ENCODE data around the gene VPS4B. TPM values are rescaled to one million over a fixed set of nuclear protein-coding genes. Genes with fewer than 3 reads are reported as not detected.

VPS4B gene
- total RNA-seq, 2 donors from 2014 or later = 61.3 to 78.7 TPM

GRCh38 chr18:63412953-63413352 is 9.3 kb downstream of the VPS4B start:
- no peaks in the 10 kb centered on the region for H3K27me3 Mint-ChIP-seq
- no peak overlapping the region for H3K4me3 Mint-ChIP-seq
- H3K4me1 Mint-ChIP-seq = peaks cover 35% of the 10 kb centered on the region
- ATAC-seq (no peak), DNase-seq (no peak)
- H3K27ac Mint-ChIP-seq = peak overlapping the region; percentile 39
- H3K36me3 Mint-ChIP-seq (ENCODE audit: low read depth) = peaks cover 2% of the 10 kb centered on the region
- H3K9me3 ChIP-seq (ENCODE audit: control insufficient read depth, low read length, poor library complexity, severe bottlenecking) = no peaks in the 10 kb centered on the region

- no peak for DNase-seq
These were observed 11.5 kb downstream of the VPS4B start for GRCh38 chr18:63410792-63411191.

GRCh38 chr18:63409301-63409700 is 13.0 kb downstream of the VPS4B start:
- H3K4me1 Mint-ChIP-seq = peaks cover 38% of the 10 kb centered on the region

More at GRCh38 chr18:63410792-63411191, 11.5 kb downstream of the VPS4B start:
- Mint-ChIP-seq H3K27ac (peak overlapping the region; percentile 81), H3K27me3 (no peaks in the 10 kb centered on the region), H3K36me3 (ENCODE audit: low read depth) (peaks cover 4% of the 10 kb centered on the region), H3K4me1 (peaks cover 45% of the 10 kb centered on the region), H3K4me3 (no peak overlapping the region)
- H3K9me3 ChIP-seq (ENCODE audit: control insufficient read depth, low read length, poor library complexity, severe bottlenecking) = no peaks in the 10 kb centered on the region
- ATAC-seq = peak; percentile 52

DNA sequence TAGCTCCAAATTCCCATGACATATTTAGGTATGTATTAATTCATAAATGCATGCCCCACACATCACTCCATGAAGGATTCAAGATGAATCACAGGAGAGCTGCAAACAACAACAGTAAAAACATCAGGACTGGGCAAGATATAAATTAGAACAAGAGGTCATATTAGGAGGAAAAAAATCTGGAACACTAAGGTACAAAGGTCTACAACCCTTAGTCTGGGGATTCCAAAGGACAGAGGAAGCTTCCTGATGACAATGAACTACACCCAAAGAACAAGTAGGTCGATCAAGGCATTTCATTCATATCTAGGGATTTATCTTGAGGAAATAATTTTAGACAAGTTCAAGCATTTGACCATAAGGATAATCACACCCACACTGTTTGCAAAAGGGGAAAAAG is 14.5 kb downstream of the VPS4B start:
- Mint-ChIP-seq H3K27ac (peak overlapping the region; percentile 57), H3K27me3 (no peaks in the 10 kb centered on the region), H3K4me3 (no peak overlapping the region), H3K4me1 (peaks cover 30% of the 10 kb centered on the region), H3K36me3 (ENCODE audit: low read depth) (peaks cover 2% of the 10 kb centered on the region)
- DNase-seq = no peak
- no peak for ATAC-seq
- no peaks in the 10 kb centered on the region for H3K9me3 ChIP-seq (ENCODE audit: control insufficient read depth, low read length, poor library complexity, severe bottlenecking)

More at GRCh38 chr18:63409301-63409700, 13.0 kb downstream of the VPS4B start:
- H3K9me3 ChIP-seq (ENCODE audit: control insufficient read depth, low read length, poor library complexity, severe bottlenecking) = no peaks in the 10 kb centered on the region
- Mint-ChIP-seq H3K36me3 (ENCODE audit: low read depth) (peaks cover 2% of the 10 kb centered on the region), H3K27me3 (no peaks in the 10 kb centered on the region), H3K27ac (peak overlapping the region; percentile 81), H3K4me3 (no peak overlapping the region)
- ATAC-seq = peak; percentile 57
- no peak for DNase-seq

DNA sequence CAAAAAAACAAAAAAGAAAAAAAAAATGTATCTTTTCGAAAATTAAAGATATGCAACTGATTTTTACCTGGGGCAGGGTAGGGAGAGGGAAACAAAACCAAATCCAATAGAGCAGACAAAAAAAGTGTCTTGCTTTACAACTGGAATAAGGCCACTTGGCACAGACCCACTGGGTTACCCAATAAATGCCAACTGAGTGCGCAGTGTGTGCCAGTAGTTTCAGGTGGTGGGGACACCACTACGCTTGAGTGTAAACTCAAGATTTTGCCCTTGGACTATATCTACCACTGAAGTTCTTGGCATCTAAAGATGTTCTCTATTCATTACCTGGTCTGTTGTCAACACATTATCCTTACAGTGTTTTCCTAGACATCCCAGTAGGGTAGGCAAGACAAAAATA is 16.3 kb downstream of the VPS4B start:
- H3K4me1 Mint-ChIP-seq = peaks cover 29% of the 10 kb centered on the region
- H3K27me3 Mint-ChIP-seq = no peaks in the 10 kb centered on the region
- no peak for DNase-seq
- H3K9me3 ChIP-seq (ENCODE audit: control insufficient read depth, low read length, poor library complexity, severe bottlenecking) = no peaks in the 10 kb centered on the region
- H3K4me3 Mint-ChIP-seq = no peak overlapping the region
- peak overlapping the region; percentile 57 for H3K27ac Mint-ChIP-seq
- peaks cover 2% of the 10 kb centered on the region for H3K36me3 Mint-ChIP-seq (ENCODE audit: low read depth)
- ATAC-seq = no peak

GRCh38 chr18:63402246-63403162 is 19.8 kb downstream of the VPS4B start:
- H3K36me3 Mint-ChIP-seq (ENCODE audit: low read depth) = no peaks in the 10 kb centered on the region
- ATAC-seq = no peak
- H3K4me1 Mint-ChIP-seq = peaks cover 14% of the 10 kb centered on the region
- H3K4me3 Mint-ChIP-seq = no peak overlapping the region
- DNase-seq = no peak
- H3K27me3 Mint-ChIP-seq = no peaks in the 10 kb centered on the region
- no peaks in the 10 kb centered on the region for H3K9me3 ChIP-seq (ENCODE audit: control insufficient read depth, low read length, poor library complexity, severe bottlenecking)
- H3K27ac Mint-ChIP-seq = no peak overlapping the region

GRCh38 chr18:63399300-63399699 is 23.0 kb downstream of the VPS4B start:
- no peaks in the 10 kb centered on the region for H3K36me3 Mint-ChIP-seq (ENCODE audit: low read depth)
- H3K9me3 ChIP-seq (ENCODE audit: control insufficient read depth, low read length, poor library complexity, severe bottlenecking) = no peaks in the 10 kb centered on the region
- ATAC-seq (no peak), DNase-seq (no peak)
- H3K4me1 Mint-ChIP-seq = peaks cover 9% of the 10 kb centered on the region
- no peaks in the 10 kb centered on the region for H3K27me3 Mint-ChIP-seq
- H3K27ac Mint-ChIP-seq = peak overlapping the region; percentile 89
- no peak overlapping the region for H3K4me3 Mint-ChIP-seq

DNA sequence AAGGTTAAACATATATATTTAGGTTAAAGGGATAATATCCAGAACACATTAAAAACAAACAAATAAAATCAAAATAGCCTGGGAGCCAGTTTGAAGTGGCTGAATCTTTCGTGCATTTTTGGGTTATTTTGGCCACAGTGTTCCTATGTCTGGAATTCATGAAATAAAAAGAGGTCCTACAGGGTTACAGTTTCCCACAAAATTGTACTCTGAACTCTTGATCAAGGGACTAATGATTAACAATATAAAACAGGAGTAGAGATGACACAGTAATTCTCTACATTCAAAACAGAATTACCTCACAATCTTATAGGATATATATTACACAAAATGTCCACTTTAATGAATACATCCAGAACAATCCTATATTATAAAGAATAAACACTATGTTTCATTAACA is 24.9 kb downstream of the VPS4B start:
- Mint-ChIP-seq H3K27me3 (no peaks in the 10 kb centered on the region), H3K27ac (no peak overlapping the region), H3K36me3 (ENCODE audit: low read depth) (no peaks in the 10 kb centered on the region), H3K4me1 (peaks cover 9% of the 10 kb centered on the region), H3K4me3 (no peak overlapping the region)
- DNase-seq (no peak), ATAC-seq (no peak)
- no peaks in the 10 kb centered on the region for H3K9me3 ChIP-seq (ENCODE audit: control insufficient read depth, low read length, poor library complexity, severe bottlenecking)

GRCh38 chr18:63395503-63395902 is 26.8 kb downstream of the VPS4B start:
- no peak overlapping the region for H3K4me3 Mint-ChIP-seq
- no peak overlapping the region for H3K27ac Mint-ChIP-seq
- peaks cover 6% of the 10 kb centered on the region for H3K4me1 Mint-ChIP-seq
- DNase-seq = no peak
- no peaks in the 10 kb centered on the region for H3K36me3 Mint-ChIP-seq (ENCODE audit: low read depth)
- H3K27me3 Mint-ChIP-seq = no peaks in the 10 kb centered on the region
- no peak for ATAC-seq
- no peaks in the 10 kb centered on the region for H3K9me3 ChIP-seq (ENCODE audit: control insufficient read depth, low read length, poor library complexity, severe bottlenecking)

DNA sequence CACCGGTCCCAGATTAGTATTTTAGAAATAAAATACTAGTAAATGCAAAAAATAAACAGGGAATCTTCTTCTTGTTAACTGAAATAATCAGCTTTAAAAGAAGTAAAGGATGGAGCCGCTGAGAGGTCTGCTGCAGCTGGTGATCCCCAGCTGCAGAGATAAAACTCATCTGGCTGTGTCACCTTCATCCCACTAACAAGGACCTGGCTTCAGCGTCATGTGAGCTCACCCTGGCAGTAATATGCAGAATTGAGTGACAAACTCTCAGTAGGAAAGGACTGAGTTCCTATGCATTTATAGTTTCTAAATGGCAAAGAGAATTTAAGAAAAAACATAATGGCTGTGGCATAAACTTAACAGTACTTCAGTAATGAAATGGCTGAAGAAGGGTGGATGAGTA is 27.3 kb downstream of the VPS4B start:
- Mint-ChIP-seq H3K4me1 (peaks cover 2% of the 10 kb centered on the region), H3K27ac (peak overlapping the region; percentile 34), H3K4me3 (no peak overlapping the region), H3K36me3 (ENCODE audit: low read depth) (no peaks in the 10 kb centered on the region), H3K27me3 (no peaks in the 10 kb centered on the region)
- no peak for ATAC-seq
- no peaks in the 10 kb centered on the region for H3K9me3 ChIP-seq (ENCODE audit: control insufficient read depth, low read length, poor library complexity, severe bottlenecking)
- DNase-seq = no peak

GRCh38 chr18:63387861-63388260 is 34.4 kb downstream of the VPS4B start:
- ATAC-seq (no peak), DNase-seq (no peak)
- Mint-ChIP-seq H3K4me1 (peaks cover 3% of the 10 kb centered on the region), H3K4me3 (no peak overlapping the region), H3K36me3 (ENCODE audit: low read depth) (peaks cover 2% of the 10 kb centered on the region), H3K27ac (no peak overlapping the region), H3K27me3 (no peaks in the 10 kb centered on the region)
- H3K9me3 ChIP-seq (ENCODE audit: control insufficient read depth, low read length, poor library complexity, severe bottlenecking) = no peaks in the 10 kb centered on the region

DNA sequence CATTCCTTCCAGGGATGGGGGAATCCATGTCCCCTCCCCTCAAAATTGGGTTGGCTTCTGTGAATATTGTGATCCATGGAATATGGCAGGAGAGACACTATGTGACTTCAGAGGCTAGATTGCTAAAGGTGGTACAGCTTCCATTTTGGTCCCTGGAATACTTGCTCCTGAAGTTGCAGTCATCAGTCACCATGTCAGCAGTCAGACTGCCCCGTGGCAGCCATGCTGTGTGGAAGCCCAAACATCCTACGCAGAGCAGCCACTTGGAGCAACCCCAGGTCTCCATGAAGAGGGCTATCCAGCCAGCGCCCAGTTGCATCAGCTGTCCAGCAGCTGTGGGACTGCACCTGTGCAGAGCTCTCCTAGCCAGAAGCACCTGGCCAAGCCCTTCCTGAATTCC is 39.4 kb downstream of the VPS4B start:
- no peak for DNase-seq

GRCh38 chr18:63379639-63379962 is 42.7 kb downstream of the VPS4B start:
- no peaks in the 10 kb centered on the region for H3K9me3 ChIP-seq (ENCODE audit: control insufficient read depth, low read length, poor library complexity, severe bottlenecking)
- H3K36me3 Mint-ChIP-seq (ENCODE audit: low read depth) = no peaks in the 10 kb centered on the region
- H3K4me3 Mint-ChIP-seq = no peak overlapping the region
- peak overlapping the region; percentile 72 for H3K27ac Mint-ChIP-seq
- no peak for DNase-seq
- no peaks in the 10 kb centered on the region for H3K27me3 Mint-ChIP-seq
- peaks cover 13% of the 10 kb centered on the region for H3K4me1 Mint-ChIP-seq
- no peak for ATAC-seq

More for the DNA sequence above, 39.4 kb downstream of the VPS4B start:
- H3K9me3 ChIP-seq (ENCODE audit: control insufficient read depth, low read length, poor library complexity, severe bottlenecking) = no peaks in the 10 kb centered on the region
- Mint-ChIP-seq H3K27ac (no peak overlapping the region), H3K36me3 (ENCODE audit: low read depth) (peaks cover 2% of the 10 kb centered on the region), H3K27me3 (no peaks in the 10 kb centered on the region), H3K4me1 (peaks cover 16% of the 10 kb centered on the region), H3K4me3 (no peak overlapping the region)
- ATAC-seq = no peak

Data from T-helper 17 cell (primary cell).